NCI-H2107 (cell line): Measurements from ENCODE around the gene BABAM2.

ENCODE experiments used
- DNase-seq: peaks from one replicate; lab custom pipeline; 2025; lab: John Stamatoyannopoulos, UW

BABAM2 gene

GRCh38 chr2:28032816-28033215 is 142.3 kb downstream of the BABAM2 start:
- DNase-seq: no peak

- DNase-seq: no peak
Observed at GRCh38 chr2:28034696-28035095, 144.2 kb downstream of the BABAM2 start.

DNA sequence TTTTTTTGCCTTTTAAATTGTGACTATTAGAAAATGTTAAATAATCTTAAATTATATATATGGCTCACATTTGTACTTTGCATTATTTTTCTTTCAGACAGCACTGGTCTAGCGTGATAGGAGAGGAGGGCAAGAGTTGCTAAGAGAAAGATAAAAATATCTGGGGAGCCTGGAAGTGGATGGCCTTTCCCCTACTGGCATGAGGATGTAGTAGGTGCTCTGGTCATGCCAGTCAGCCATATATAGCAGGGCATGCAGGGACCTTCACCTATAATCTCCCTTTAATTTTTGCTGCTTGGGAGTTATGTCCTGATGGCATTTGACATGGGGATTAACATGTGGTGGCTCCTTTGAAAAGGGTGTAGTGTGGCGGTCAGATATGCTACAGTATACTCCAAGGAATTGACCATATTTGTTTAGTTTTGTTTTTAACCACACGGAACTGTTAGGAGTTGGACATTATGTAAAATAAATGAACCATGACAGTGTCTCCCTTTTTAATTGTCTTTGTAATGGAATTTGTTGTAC is 144.7 kb downstream of the BABAM2 start:
- no peak for DNase-seq

GRCh38 chr2:28035816-28036215 is 145.3 kb downstream of the BABAM2 start:
- no peak for DNase-seq

GRCh38 chr2:28036307-28036706 is 145.8 kb downstream of the BABAM2 start:
- DNase-seq: no peak

GRCh38 chr2:28038722-28039121 is 148.2 kb downstream of the BABAM2 start:
- no peak for DNase-seq

GRCh38 chr2:28045676-28046351 is 155.3 kb downstream of the BABAM2 start:
- DNase-seq: no peak

- DNase-seq: no peak
Observed at GRCh38 chr2:28046921-28047320, 156.4 kb downstream of the BABAM2 start.

- DNase-seq: no peak
Observed at GRCh38 chr2:28047681-28048080, 157.2 kb downstream of the BABAM2 start.

DNA sequence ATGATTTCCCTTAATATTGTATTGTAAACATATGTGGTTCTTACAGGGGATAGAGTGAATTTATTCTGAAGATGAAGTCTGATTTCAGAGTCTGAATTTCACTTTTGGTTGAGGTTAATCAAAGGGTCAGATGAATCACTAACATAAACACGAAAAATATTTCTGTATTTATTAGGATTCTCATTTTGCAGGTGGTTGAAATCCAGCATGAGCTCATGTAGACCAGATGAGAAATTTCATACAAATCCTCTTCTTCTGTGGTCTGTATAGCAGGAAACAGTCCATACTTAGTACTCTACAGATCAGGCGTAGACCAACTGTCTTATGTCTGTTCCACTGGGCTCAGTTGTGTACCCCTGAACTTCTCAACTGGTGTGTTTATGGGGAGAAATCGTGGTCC is 157.8 kb downstream of the BABAM2 start:
- DNase-seq: no peak

DNA sequence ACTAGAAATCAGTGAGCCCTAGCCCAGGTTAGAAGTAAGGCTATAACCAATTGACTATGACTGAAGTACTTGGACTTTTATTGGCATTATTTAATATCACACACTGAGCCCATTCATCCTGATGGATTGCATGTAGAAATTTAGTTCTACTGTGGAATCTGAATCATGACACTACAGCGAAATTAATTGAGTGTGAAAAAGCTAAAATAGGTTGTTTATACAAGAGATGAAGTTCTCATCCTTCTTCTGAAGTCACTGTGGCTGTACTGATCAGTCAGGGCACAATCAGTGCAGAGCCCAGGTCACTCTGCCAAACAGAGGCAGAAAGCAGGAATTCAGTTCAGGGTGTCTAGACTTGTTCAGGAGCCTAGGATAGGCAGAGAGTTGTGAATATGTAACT is 158.9 kb downstream of the BABAM2 start:
- DNase-seq: no peak

DNA sequence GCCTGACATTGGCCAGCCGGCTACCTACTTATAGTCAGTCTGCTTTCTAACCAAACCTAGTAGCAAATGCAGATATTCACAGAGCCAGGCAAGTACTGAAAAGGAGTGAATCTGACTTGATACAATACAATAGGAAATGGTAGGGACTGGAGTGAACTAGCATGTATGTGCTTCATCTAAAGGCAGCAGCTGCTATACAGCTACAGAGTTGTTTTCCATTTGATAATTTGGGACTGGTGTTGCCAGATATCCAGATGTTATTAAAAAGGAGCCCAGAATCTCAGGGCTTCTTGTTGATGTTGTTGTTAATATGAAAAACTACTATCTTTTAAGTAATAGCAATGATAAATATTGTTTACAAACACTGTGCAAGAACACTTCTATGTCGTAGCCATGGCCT is 159.4 kb downstream of the BABAM2 start:
- DNase-seq: no peak

DNA sequence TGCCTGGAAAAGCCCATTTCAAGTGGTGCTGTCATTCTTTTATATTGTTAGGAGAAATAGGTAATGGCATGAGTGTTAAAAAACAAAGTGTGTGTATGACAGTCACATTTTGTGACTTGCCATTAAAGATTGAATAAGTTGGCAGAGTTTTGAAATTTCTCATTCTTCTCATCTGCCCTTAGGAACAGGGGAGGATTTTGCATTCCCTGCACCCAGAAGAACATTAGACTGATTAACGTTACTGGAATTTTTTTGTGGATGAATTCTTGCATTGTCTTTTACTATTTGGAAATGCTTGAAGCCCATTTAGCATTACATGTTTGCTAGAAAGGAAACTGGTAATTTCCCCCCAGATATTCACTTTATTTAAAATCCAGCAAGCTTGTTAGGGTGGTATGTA is 162.2 kb downstream of the BABAM2 start:
- DNase-seq: no peak

GRCh38 chr2:28053597-28053996 is 163.1 kb downstream of the BABAM2 start:
- DNase-seq: no peak

DNA sequence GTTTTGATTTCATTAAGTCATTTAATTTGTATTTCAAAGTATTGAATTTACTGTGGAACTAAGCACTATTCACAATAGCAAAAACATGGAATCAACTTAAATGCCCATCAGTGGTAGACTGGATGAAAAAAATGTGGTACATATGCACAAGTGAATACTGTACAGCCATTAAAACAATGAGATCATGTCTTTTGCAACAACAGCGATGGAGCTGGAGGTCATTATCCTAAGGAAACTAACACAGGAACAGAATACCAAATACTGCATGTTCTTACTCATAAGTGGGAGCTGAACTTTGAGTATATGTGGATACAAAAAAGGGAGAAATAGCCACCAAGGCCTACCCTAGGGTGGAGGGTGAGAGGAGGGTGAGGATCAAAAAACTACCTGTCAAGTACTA is 164.4 kb downstream of the BABAM2 start:
- DNase-seq: no peak

DNA sequence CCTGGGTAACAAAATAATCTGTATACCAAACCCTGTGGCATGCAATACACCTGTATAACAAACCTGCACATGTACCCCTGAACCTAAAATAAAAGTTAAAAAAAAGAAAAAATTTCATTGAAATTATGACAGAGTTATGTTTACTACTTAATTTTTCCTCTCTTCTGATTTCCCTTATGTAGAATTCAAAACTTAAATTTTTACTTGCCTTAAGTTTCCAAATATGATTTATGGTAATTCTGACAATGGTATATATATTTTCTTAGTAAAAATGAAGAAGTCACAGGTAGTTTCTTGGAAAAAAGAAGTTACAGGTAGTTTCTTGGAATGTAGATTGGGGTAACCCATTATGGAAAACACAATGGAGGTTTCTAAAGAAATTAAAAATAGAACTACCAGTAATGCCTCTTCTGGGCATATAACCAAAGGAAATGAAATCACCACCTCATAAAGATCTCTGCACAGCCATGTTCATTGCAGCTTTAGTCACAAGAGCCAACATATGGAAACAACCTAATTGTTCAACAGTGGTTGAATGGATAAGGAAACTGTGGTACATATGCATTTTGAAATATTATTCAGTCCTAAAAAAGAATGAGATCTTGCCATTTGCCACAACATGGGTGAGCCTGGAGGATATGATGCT is 164.9 kb downstream of the BABAM2 start:
- DNase-seq: no peak

GRCh38 chr2:28058791-28059190 is 168.3 kb downstream of the BABAM2 start:
- DNase-seq: no peak

GRCh38 chr2:28062867-28063266 is 172.3 kb downstream of the BABAM2 start:
- no peak for DNase-seq

DNA sequence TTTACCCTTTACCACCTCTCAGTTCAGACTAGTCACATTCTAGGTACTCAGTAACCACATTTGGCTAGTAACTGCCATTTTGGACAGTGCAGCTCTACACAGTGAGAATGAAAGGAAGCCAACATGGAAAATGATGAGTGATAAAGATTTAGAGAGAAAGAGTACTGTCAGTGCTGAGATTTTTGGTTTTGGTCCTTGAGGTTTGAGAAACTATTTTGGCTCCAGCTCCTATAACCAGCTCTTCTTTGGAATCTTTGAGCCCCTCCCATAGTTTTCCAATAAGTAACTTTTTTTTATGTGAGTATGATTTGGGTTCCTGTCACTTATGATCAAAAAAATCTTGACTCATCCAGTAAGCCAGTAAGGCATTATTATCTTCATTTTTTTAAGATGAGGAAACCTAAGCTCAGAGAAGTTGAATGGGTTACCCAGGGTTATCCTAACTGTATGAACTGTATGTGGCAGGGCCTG is 173.0 kb downstream of the BABAM2 start:
- DNase-seq: no peak

GRCh38 chr2:28067602-28068001 is 177.1 kb downstream of the BABAM2 start:
- DNase-seq: no peak

DNA sequence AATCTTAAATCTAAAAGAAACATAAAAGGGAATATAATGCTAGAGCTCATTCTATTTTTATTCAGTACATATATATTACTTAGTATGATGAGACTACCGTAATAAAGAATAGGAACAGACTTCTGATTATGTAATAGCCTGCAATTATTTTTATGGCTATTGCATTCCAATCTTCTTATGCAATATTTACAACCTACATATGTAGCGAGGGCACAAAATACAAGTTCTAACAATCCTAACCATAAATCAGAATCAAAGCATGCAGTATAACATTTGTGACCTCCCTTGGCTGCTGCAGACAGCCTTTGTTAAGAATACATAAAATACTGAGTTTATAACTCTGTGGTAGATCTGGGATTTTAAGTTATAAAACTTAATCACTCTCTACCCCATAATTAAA is 177.6 kb downstream of the BABAM2 start:
- DNase-seq: no peak

DNA sequence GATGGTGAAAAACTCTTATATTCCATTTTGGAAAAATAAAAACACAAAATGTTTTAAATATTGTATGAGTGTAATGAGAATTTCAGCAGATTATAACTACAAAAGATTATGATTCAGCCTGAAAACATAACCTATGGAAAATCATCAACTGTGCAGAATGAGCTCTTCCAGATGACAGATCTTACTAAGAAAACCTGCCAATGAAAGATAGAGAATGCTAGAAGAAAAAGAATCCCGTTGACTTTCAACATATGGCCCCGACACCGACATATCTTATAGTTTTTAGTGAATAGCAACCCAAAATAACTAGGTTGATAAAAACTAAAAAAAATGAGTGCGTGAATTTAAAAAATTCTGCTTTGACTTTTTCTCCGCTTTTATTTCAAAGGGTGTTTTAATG is 178.0 kb downstream of the BABAM2 start:
- DNase-seq: no peak

GRCh38 chr2:28071221-28071620 is 180.7 kb downstream of the BABAM2 start:
- DNase-seq: no peak

GRCh38 chr2:28074137-28074536 is 183.6 kb downstream of the BABAM2 start:
- no peak for DNase-seq
